Breast epithelium (tissue), 3 donors: Measurements from ENCODE around the gene RNF223.

Source experiments
- POLR2A ChIP-seq: fragments of 450-650 bp; IDR thresholded peaks from one replicate; pipeline ENCODE4 v1.6.1; 2016; ENCODE audit warnings: antibody characterized with exemption, mild to moderate bottlenecking, moderate library complexity
- POLR2AphosphoS5 ChIP-seq, 3 donors: sonication (generic); formaldehyde crosslinking; IDR thresholded peaks; one replicate each; pipeline ENCODE4 v1.6.1; 2017; ENCODE audit warnings: antibody characterized with exemption in 3 of 3

DNA sequence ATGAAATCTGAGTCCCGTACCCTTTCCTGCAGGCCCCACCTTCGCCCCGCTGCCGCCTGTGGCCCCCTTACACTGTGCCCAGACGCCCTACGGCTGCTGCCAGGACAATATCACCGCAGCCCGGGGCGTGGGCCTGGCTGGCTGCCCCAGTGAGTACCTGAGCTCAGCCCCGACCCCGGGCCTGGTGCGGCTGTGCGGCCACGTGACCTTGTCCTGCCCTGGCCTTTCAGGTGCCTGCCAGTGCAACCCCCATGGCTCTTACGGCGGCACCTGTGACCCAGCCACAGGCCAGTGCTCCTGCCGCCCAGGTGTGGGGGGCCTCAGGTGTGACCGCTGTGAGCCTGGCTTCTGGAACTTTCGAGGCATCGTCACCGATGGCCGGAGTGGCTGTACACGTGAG is 29.0 kb downstream of the RNF223 start:
- TF ChIP-seq POLR2A (no peak), POLR2AphosphoS5 (IDR thresholded peaks at IDR 0.05) (no peak)
